Measurements from ENCODE around the gene HHAT.

HHAT gene

DNA sequence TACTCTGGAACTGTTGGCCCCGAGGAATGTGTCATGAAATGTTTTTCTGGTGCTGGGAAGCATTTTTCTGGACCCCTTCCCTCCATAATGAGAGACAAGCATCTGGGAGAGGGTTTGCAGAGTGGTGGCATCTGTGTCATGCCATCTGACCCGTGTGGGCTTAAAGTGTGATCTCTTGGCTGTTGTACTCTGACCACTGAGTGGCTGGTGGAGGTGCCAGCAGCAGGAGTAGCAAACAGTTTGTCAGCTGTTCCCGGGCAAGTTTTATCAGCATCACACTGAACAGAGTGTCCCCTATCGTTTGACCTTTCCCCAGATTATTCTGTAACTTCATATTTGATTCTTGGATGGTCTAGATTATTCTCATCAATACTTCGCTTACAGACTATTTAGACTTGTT, 150.1 kb downstream of the HHAT start:
- H2BK12ac ChIP-seq (ENCODE audit: low read length): no peak overlapping the region
- H3K4me1 ChIP-seq (ENCODE audit: control insufficient read depth in 2 of 2, insufficient read depth in 1 of 2, low read depth in 1 of 2, low read length in 2 of 2): peaks cover 1 to 11% of the 10 kb centered on the region in 2 donors

DNA sequence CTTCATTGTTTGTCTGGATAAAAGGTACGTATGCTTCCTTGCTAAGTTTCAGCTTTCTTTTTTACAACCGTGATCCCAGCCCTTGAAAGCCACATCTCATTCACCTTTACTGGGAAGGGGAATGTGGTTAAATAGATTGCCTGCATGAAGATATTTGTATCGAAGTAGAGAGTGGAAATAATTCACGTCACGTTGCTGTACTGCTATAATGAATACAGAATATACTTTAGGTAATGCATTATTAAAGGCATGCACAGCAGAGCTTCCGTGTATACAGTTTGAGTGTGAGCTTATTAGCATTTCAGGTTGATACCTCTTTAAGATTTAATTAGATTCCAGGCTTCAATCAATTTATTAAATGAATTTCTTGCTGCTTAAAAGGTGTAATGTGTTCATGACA, 153.8 kb downstream of the HHAT start:
- no peak overlapping the region for H3K4me2 ChIP-seq (ENCODE audit: insufficient read depth, low read length, poor library complexity, severe bottlenecking)
- H3K18ac ChIP-seq (ENCODE audit: low read length): no peak overlapping the region
- H3K9me3 ChIP-seq (replicated peaks in 1 of 2; ENCODE audit: control insufficient read depth in 2 of 2, insufficient read depth in 1 of 2, low read depth in 1 of 2, low read length in 2 of 2): no peaks in the 10 kb centered on the region
- H3K9ac ChIP-seq (ENCODE audit: low read depth, low read length, poor library complexity): no peak overlapping the region
- peaks cover 3 to 19% of the 10 kb centered on the region in 2 donors for H3K4me1 ChIP-seq (ENCODE audit: control insufficient read depth in 2 of 2, insufficient read depth in 1 of 2, low read depth in 1 of 2, low read length in 2 of 2)
- H2BK12ac ChIP-seq (ENCODE audit: low read length): no peak overlapping the region
- H3K23ac ChIP-seq (ENCODE audit: low read depth, low read length, poor library complexity): no peak overlapping the region
- no peak overlapping the region for H2BK5ac ChIP-seq (ENCODE audit: low read length)
- no peaks in the 10 kb centered on the region for H3K36me3 ChIP-seq (replicated peaks in 1 of 2; ENCODE audit: control insufficient read depth in 2 of 2, insufficient read depth in 2 of 2, low read length in 2 of 2)
- DNase-seq (ENCODE audit: low spot score): no peak
- H3K27me3 ChIP-seq (ENCODE audit: control insufficient read depth in 3 of 3, insufficient read depth in 3 of 3, low read depth in 1 of 3, low read length in 3 of 3): no peaks in the 10 kb centered on the region
- H4K91ac ChIP-seq (ENCODE audit: low read depth, low read length, poor library complexity): no peak overlapping the region
- H3K4me3 ChIP-seq (ENCODE audit: low read length in 2 of 2): no peak overlapping the region
- no peak overlapping the region for H3K14ac ChIP-seq (ENCODE audit: low read length)
- H2AFZ ChIP-seq (ENCODE audit: low read length): no peak overlapping the region
- no peak overlapping the region for H2AK5ac ChIP-seq (ENCODE audit: low read depth, low read length)
- no peak overlapping the region for H3K27ac ChIP-seq (replicated peaks; ENCODE audit: low read length)
- no CpG with 5 or more reads among the region's 6 CpGs for WGBS, 2 donors (ENCODE audit: extremely low coverage in 2 of 2, insufficient read length in 2 of 2, insufficient replicate concordance in 1 of 2)
- no peak overlapping the region for H3K4ac ChIP-seq (ENCODE audit: low read length)
- H2BK120ac ChIP-seq (ENCODE audit: low read depth, low read length): no peak overlapping the region
- no peak overlapping the region for H4K8ac ChIP-seq (ENCODE audit: low read depth, low read length)
- no peaks in the 10 kb centered on the region for H3K79me1 ChIP-seq (ENCODE audit: low read depth, low read length)
- no peak overlapping the region for H2BK15ac ChIP-seq (ENCODE audit: low read length)

More for the DNA sequence above, 150.1 kb downstream of the HHAT start:
- Histone ChIP-seq H2BK15ac (ENCODE audit: low read length) (no peak overlapping the region), H4K91ac (ENCODE audit: low read depth, low read length, poor library complexity) (no peak overlapping the region), H4K8ac (ENCODE audit: low read depth, low read length) (no peak overlapping the region), H3K36me3 (replicated peaks in 1 of 2; ENCODE audit: control insufficient read depth in 2 of 2, insufficient read depth in 2 of 2, low read length in 2 of 2) (no peaks in the 10 kb centered on the region), H3K23ac (ENCODE audit: low read depth, low read length, poor library complexity) (no peak overlapping the region), H2AFZ (ENCODE audit: low read length) (no peak overlapping the region), H3K9me3 (replicated peaks in 1 of 2; ENCODE audit: control insufficient read depth in 2 of 2, insufficient read depth in 1 of 2, low read depth in 1 of 2, low read length in 2 of 2) (peaks cover 0 to 8% of the 10 kb centered on the region in 2 donors), H2BK120ac (ENCODE audit: low read depth, low read length) (no peak overlapping the region), H3K79me1 (ENCODE audit: low read depth, low read length) (no peaks in the 10 kb centered on the region), H3K14ac (ENCODE audit: low read length) (no peak overlapping the region), H3K27ac (replicated peaks; ENCODE audit: low read length) (no peak overlapping the region), H3K4me2 (ENCODE audit: insufficient read depth, low read length, poor library complexity, severe bottlenecking) (no peak overlapping the region), H3K4ac (ENCODE audit: low read length) (no peak overlapping the region), H2AK5ac (ENCODE audit: low read depth, low read length) (no peak overlapping the region), H3K4me3 (ENCODE audit: low read length in 2 of 2) (no peak overlapping the region), H3K27me3 (ENCODE audit: control insufficient read depth in 3 of 3, insufficient read depth in 3 of 3, low read depth in 1 of 3, low read length in 3 of 3) (no peaks in the 10 kb centered on the region), H3K18ac (ENCODE audit: low read length) (no peak overlapping the region), H3K9ac (ENCODE audit: low read depth, low read length, poor library complexity) (no peak overlapping the region), H2BK5ac (ENCODE audit: low read length) (no peak overlapping the region)
- no peak for DNase-seq (ENCODE audit: low spot score)
- no CpG with 5 or more reads among the region's 5 CpGs for WGBS, 2 donors (ENCODE audit: extremely low coverage in 2 of 2, insufficient read length in 2 of 2, insufficient replicate concordance in 1 of 2)

DNA sequence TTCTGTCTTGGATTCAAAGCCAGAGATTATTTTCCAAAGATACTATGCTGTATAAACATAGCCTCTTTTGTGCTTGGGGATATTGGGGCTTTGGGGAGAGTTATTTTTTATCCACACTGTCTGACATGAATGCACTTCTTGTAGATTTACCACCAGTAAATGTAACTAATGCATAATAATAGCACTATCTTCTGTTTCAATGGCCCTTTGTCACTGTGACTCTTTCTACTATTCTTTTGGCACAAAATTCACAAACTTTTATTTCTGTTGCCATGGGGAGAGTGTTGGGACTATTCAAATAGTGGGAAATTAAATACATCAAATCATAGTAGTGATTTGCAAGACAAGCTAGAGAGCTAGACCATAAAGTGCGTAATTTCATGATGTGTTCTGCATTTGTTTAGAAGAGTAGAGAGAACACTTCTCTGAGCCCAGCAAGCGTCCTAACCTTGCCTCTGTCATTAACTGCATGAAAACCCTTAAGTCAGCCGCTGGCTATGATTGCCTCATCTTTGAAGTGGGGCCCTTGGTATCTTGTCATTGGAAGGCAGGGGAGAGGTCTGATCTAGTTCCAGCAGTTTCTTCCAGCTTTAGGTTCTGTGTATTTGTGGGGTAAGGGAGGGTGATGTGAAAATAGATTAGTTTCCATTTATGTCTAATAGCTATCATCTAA, 154.4 kb downstream of the HHAT start:
- Histone ChIP-seq H2BK5ac (ENCODE audit: low read length) (no peak overlapping the region), H3K4ac (ENCODE audit: low read length) (no peak overlapping the region), H3K18ac (ENCODE audit: low read length) (no peak overlapping the region), H3K9me3 (replicated peaks in 1 of 2; ENCODE audit: control insufficient read depth in 2 of 2, insufficient read depth in 1 of 2, low read depth in 1 of 2, low read length in 2 of 2) (no peaks in the 10 kb centered on the region), H3K9ac (ENCODE audit: low read depth, low read length, poor library complexity) (no peak overlapping the region), H3K27ac (replicated peaks; ENCODE audit: low read length) (no peak overlapping the region), H3K4me1 (ENCODE audit: control insufficient read depth in 2 of 2, insufficient read depth in 1 of 2, low read depth in 1 of 2, low read length in 2 of 2) (peaks cover 3 to 19% of the 10 kb centered on the region in 2 donors), H3K23ac (ENCODE audit: low read depth, low read length, poor library complexity) (no peak overlapping the region), H3K14ac (ENCODE audit: low read length) (no peak overlapping the region), H3K79me1 (ENCODE audit: low read depth, low read length) (no peaks in the 10 kb centered on the region), H3K27me3 (ENCODE audit: control insufficient read depth in 3 of 3, insufficient read depth in 3 of 3, low read depth in 1 of 3, low read length in 3 of 3) (no peaks in the 10 kb centered on the region), H2BK12ac (ENCODE audit: low read length) (no peak overlapping the region), H3K4me2 (ENCODE audit: insufficient read depth, low read length, poor library complexity, severe bottlenecking) (no peak overlapping the region), H2AFZ (ENCODE audit: low read length) (no peak overlapping the region), H2BK15ac (ENCODE audit: low read length) (no peak overlapping the region), H3K4me3 (ENCODE audit: low read length in 2 of 2) (no peak overlapping the region), H2AK5ac (ENCODE audit: low read depth, low read length) (no peak overlapping the region), H4K8ac (ENCODE audit: low read depth, low read length) (no peak overlapping the region), H2BK120ac (ENCODE audit: low read depth, low read length) (no peak overlapping the region), H3K36me3 (replicated peaks in 1 of 2; ENCODE audit: control insufficient read depth in 2 of 2, insufficient read depth in 2 of 2, low read length in 2 of 2) (no peaks in the 10 kb centered on the region), H4K91ac (ENCODE audit: low read depth, low read length, poor library complexity) (no peak overlapping the region)
- no CpG with 5 or more reads among the region's 3 CpGs for WGBS, 2 donors (ENCODE audit: extremely low coverage in 2 of 2, insufficient read length in 2 of 2, insufficient replicate concordance in 1 of 2)
- DNase-seq (ENCODE audit: low spot score): no peak

DNA sequence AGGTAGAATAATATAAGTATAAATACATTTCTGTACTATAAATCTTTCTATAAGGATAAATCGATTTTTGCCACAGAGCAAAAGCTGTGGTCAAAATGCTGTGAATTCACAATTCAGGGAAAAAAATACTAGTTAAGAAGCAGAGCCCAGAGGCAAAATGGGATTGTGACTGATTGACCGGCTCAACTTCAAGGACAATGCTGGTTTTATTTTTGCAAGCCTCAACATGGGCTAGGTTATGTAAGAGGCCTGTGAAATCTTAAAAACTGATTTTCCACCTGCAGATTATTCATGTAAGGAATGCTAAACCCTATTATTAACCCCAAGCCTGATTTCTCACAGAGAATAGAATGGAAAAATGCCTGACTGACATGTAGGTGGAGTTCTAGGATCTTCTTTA, 155.1 kb downstream of the HHAT start:
- Histone ChIP-seq H3K9me3 (replicated peaks in 1 of 2; ENCODE audit: control insufficient read depth in 2 of 2, insufficient read depth in 1 of 2, low read depth in 1 of 2, low read length in 2 of 2) (no peaks in the 10 kb centered on the region), H2BK5ac (ENCODE audit: low read length) (no peak overlapping the region), H3K23ac (ENCODE audit: low read depth, low read length, poor library complexity) (no peak overlapping the region), H2BK15ac (ENCODE audit: low read length) (no peak overlapping the region), H3K4me3 (ENCODE audit: low read length in 2 of 2) (no peak overlapping the region), H3K27me3 (ENCODE audit: control insufficient read depth in 3 of 3, insufficient read depth in 3 of 3, low read depth in 1 of 3, low read length in 3 of 3) (no peaks in the 10 kb centered on the region), H3K9ac (ENCODE audit: low read depth, low read length, poor library complexity) (no peak overlapping the region), H3K79me1 (ENCODE audit: low read depth, low read length) (no peaks in the 10 kb centered on the region), H3K4me1 (ENCODE audit: control insufficient read depth in 2 of 2, insufficient read depth in 1 of 2, low read depth in 1 of 2, low read length in 2 of 2) (peaks cover 3 to 20% of the 10 kb centered on the region in 2 donors), H3K14ac (ENCODE audit: low read length) (no peak overlapping the region), H3K4ac (ENCODE audit: low read length) (no peak overlapping the region), H3K36me3 (replicated peaks in 1 of 2; ENCODE audit: control insufficient read depth in 2 of 2, insufficient read depth in 2 of 2, low read length in 2 of 2) (no peaks in the 10 kb centered on the region), H3K18ac (ENCODE audit: low read length) (no peak overlapping the region), H2BK12ac (ENCODE audit: low read length) (no peak overlapping the region), H3K4me2 (ENCODE audit: insufficient read depth, low read length, poor library complexity, severe bottlenecking) (no peak overlapping the region), H4K8ac (ENCODE audit: low read depth, low read length) (no peak overlapping the region), H3K27ac (replicated peaks; ENCODE audit: low read length) (no peak overlapping the region), H2AFZ (ENCODE audit: low read length) (no peak overlapping the region), H4K91ac (ENCODE audit: low read depth, low read length, poor library complexity) (no peak overlapping the region), H2AK5ac (ENCODE audit: low read depth, low read length) (no peak overlapping the region), H2BK120ac (ENCODE audit: low read depth, low read length) (no peak overlapping the region)
- no CpG with 5 or more reads among the region's 2 CpGs for WGBS, 2 donors (ENCODE audit: extremely low coverage in 2 of 2, insufficient read length in 2 of 2, insufficient replicate concordance in 1 of 2)
- no peak for DNase-seq (ENCODE audit: low spot score)
